Fibroblast of villous mesenchyme (primary cell): ENCODE data around the gene SRP9. TPM values are rescaled to one million over a fixed set of nuclear protein-coding genes. Genes with fewer than 3 reads are reported as not detected.

Source experiments
- DNase-seq: peaks from one replicate; pipeline ENCODE4 v3.0.0-alpha.2; 2010; ENCODE audit warnings: low read depth
- H3K4me3 ChIP-seq: 2 replicates; pipeline ENCODE4 v1.5.1; 2011; ENCODE audit warnings: low read depth, mild to moderate bottlenecking, low read length
- CTCF ChIP-seq: IDR thresholded peaks from 2 replicates; pipeline ENCODE4 v1.5.1; 2012; ENCODE audit warnings: low read depth, mild to moderate bottlenecking, low read length; ENCODE audit not compliant: insufficient read depth
- total RNA-seq: library from RNA; depleted of rRNA; stranded (reverse); fragments of >200 nt; gene quantifications from 2 replicates; pipeline ENCODE4 v1.2.3, GENCODE V29; 2012

SRP9 gene
- total RNA-seq, 1 donor, result 232 TPM

- no peak overlapping the region for H3K4me3 ChIP-seq
- no peak for DNase-seq
- TF ChIP-seq CTCF, result no peak
These were observed 41.9 kb downstream of the SRP9 start for GRCh38 chr1:225819346-225820192.

- DNase-seq, result no peak
- TF ChIP-seq CTCF, result no peak
- H3K4me3 ChIP-seq, result no peak overlapping the region
These were observed 43.0 kb downstream of the SRP9 start for GRCh38 chr1:225820522-225821120.

GRCh38 chr1:225822655-225823403 lies 45.2 kb downstream of the SRP9 start:
- H3K4me3 ChIP-seq, result no peak overlapping the region
- DNase-seq, result no peak
- no peak for TF ChIP-seq CTCF

DNA sequence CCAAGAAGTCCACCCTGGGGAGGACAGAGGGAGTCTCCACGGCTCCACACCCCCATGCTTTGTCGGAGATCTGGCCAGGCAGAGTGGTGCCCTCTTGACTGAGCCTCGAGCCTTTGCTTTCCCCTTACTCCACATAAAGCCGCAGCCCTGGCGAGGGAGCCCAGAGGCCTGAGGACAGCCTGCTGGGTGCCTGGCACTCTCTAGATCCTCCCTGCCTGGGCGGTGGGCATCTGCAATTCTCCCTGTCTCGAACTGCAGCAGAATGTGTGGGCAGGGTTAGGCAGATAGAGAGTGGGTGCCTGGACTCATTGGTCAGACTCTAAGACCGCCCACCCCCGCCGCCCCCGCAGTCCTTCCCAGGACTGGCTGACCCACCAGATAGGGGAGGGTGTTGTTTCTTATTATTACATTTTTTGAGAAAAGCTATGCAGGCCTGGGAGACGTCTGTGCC lies 46.2 kb downstream of the SRP9 start:
- DNase-seq, result no peak
- no peak for TF ChIP-seq CTCF
- H3K4me3 ChIP-seq, result no peak overlapping the region

DNA sequence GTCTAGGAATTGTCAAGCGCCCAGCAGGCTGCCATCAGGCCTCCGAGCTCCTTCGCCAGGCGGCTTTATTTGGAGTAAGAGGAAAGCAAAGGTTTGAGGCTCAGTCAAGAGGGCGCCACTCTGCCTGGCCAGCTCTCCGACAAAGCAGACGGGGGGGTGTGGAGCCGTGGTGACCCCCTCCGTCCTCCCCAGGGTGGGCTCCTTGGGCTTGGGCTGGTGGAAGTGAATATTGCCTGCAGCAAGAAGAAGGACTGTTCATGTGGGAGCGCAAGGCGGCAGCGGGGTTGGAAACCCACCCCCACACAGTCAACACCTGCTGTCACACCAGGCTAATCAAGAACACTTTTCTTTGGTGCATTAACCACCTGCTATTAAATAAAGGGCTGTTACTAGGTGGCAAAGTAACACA lies 46.9 kb downstream of the SRP9 start:
- no peak overlapping the region for H3K4me3 ChIP-seq
- no peak for DNase-seq
- no peak for TF ChIP-seq CTCF

- H3K4me3 ChIP-seq, result no peak overlapping the region
- DNase-seq, result no peak
- TF ChIP-seq CTCF, result no peak
These were observed 47.5 kb downstream of the SRP9 start for GRCh38 chr1:225825078-225825477.
